ENCODE results near the gene IRGC.

Gene IRGC

GRCh38 chr19:43690890-43691289, 25.0 kb upstream of the IRGC start:
- no peak overlapping the region for H3K4me3 ChIP-seq (ENCODE audit: low read depth, low read length)

DNA sequence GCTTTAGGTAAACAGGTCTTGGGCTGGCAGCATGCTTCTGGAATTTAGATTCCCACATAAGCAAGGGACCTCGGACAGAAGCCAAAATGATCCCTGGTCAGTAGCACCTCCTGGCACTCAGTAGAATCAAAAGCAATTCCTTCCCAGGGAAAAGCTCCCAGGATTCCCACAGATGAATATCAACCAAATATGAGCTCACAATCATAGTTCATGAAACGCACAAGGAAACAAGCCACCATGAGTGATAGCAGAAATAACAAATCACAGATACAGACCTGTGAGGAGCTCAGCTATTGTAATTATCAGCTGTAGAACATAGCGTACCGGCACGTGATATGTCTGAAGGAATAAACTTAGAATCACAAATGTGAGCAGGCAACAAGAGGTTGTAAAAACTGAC, 24.1 kb upstream of the IRGC start:
- H3K4me3 ChIP-seq (ENCODE audit: low read depth, low read length) = no peak overlapping the region

DNA sequence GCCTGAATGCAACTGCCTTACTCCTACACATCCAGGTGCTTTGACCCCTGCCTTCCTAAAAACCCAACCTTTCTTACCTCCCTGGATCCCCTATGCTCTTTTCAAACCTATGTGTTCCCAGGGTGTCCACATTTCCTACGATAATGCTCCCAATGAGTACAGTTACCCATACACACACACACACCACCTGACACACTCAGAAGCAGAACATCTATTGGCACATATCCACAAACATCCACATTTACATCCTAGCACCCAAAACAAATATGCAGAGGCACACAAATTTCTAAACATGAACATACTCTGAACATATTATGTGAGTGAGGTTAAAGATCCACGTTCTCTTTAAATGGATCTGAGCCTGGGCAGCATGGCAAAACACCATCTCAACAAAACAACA, 23.5 kb upstream of the IRGC start:
- no peak overlapping the region for H3K4me3 ChIP-seq (ENCODE audit: low read depth, low read length)

- H3K4me3 ChIP-seq (ENCODE audit: low read depth, low read length) = no peak overlapping the region
These were observed 23.0 kb upstream of the IRGC start for GRCh38 chr19:43692877-43693276.

GRCh38 chr19:43694553-43694952, 21.3 kb upstream of the IRGC start:
- H3K4me3 ChIP-seq (ENCODE audit: low read depth, low read length) = no peak overlapping the region

- no peak overlapping the region for H3K4me3 ChIP-seq (ENCODE audit: low read depth, low read length)
These were observed 19.7 kb upstream of the IRGC start for GRCh38 chr19:43695985-43696704.

DNA sequence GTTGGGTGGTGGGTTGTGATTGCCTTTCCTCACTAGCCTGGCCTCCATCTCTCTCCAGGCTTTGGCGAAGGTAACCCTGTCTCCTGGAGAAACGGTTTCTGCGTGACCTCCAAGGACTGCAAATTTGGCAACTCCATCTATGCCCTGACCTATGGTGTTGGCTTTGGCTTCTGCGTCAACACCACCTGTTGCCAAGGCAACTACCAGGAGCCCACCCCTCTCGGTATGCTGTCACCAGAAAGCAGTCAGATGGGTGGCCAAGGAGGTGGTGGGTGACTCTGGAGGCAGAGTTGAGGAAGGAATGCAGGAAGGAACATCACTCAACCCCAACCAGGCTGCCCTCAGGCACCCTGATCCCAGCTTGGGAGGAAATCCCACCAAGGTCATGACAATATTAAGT, 18.6 kb upstream of the IRGC start:
- no peak overlapping the region for H3K4me3 ChIP-seq (ENCODE audit: low read depth, low read length)

DNA sequence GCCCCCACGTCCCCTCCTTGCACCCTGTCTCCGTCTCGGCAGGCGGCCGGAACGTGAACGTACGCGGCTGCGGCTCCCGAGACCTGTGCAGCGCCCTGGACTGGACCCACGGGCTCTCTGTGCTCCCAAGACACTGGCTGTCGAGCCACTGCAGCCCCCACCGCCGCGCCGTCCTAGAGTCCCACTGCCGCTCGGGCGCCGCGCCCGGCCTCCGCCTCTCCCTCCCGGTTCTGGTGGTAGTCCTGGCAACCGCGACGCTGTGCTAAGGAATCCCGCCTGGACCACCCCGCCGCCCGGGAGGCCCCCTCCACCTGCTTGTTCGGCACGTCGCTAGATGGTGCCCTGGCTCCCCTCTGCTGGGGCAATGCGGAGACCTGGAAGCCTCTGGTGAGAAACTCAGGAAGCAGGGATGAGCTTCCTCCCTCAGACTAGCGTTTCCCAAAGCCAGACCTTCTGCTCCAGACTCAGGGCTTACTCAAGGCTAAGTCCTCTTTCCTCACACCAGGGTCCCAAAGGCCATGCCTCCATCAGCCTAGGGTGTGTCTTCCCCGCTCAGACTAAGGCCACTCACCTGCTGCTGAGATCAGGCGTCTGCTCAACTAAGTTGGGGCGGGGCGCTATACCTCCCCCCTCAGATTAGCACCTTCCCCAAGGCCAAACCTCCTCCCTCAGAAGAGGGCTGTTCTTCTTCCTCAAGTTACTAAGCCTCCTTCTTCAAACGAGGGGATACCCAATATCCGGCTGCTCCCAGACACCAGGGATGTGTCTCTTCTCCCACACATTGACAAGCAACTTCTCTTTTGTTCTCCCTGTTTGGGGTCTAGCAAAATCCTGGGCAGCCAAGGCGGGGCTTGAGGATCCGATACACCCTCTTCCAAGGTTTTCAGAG, 16.1 kb upstream of the IRGC start:
- H3K4me3 ChIP-seq (ENCODE audit: low read depth, low read length) = peak overlapping the region; percentile 13

DNA sequence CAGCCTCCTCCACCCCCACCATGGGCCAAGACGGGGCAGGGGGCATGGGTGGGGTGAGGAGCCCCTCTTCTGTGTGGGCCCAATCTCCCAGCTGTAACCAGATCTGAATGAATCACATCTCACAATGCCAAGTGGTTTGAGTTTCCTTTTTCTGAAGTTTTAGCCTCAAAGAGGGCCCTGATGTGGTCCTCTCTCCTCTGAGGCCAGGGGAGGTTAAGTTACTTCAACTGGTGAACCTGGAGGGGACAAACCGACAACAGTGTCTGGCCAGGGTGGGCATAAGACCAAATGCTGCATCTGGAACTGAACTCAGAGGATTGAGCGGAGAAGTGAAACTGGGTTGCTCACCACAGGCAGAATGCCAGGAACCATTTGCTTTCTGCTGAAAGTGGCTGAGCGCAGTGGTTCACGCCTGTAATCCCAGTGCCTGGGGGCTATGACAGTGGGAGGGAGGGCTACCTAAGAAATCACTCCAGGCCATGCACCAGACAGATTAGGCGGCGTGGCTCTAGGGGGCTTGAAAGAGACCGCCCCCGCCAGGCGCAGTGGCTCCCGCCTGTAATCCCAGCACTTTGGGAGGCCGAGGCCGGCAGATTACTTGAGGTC, 15.4 kb upstream of the IRGC start:
- no peak overlapping the region for H3K4me3 ChIP-seq (ENCODE audit: low read depth, low read length)

GRCh38 chr19:43704002-43704705, 11.7 kb upstream of the IRGC start:
- no peak overlapping the region for H3K4me3 ChIP-seq (ENCODE audit: low read depth, low read length)

DNA sequence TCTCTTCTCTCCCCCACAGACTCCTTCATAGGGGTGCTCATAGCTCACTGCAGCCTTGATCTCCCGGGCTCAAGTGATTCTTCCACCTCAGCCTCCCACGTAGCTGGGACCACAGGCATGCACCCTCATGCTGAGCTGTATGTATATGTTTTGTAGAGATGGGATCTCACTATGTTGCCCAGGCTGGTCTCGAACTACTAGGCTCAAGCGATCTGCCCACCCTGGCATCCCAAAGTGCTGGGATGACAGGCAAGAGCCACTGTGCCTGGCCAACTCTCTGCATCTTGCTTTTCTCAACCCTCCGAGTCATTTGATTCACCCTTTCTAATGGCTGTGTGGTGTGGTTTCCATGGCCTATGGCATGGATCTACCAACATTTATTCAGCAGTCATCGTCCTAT, 10.1 kb upstream of the IRGC start:
- no peak overlapping the region for H3K4me3 ChIP-seq (ENCODE audit: low read depth, low read length)

DNA sequence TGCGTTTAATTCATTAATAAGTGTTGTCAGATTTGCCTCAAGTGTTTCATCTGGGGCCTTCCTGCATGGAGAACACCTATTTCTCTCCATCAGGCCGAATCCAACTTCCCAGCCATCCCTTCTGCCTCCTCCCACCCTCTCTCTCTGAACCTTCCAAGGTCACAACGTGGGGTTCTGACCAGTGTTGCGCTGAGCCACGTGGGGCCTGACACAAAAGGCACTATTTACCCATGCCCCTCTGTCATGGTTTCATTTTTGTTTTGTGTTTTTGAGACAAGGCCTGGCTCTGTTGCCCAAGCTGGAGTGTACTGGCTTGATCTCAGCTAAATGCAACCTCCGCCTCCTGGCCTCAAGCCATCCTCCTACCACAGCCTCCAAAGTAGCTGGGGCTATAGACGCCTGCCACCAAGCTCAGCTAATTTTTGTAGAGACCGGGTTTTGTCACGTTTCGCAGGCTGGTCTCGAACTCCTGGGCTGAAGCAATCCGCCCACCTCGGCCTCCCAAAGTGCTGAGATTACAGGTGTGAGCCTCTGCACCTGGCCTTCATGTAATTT, 8.6 kb upstream of the IRGC start:
- H3K4me3 ChIP-seq (ENCODE audit: low read depth, low read length) = no peak overlapping the region

DNA sequence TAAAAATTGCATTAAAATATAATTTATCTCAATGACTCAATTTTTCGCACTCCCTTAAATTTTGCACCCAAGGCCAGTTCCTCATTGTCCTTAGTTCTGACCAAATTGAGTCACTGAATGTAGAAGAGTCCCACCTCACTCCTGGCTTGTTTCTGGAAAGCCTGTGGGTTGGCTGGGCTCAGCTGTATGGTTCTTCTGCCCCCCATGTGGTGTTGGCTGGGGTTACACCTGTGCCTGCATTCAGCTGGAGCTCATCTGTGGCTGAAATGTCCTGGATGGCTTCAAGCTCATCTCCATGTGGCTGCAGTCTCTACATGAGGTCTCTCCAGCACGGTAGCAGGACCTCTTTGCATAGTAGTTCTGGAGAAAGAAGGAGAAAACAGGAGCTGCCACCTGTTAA, 7.2 kb upstream of the IRGC start:
- no peak overlapping the region for H3K4me3 ChIP-seq (ENCODE audit: low read depth, low read length)

GRCh38 chr19:43711751-43712355, 4.0 kb upstream of the IRGC start:
- H3K4me3 ChIP-seq (ENCODE audit: low read depth, low read length) = no peak overlapping the region

DNA sequence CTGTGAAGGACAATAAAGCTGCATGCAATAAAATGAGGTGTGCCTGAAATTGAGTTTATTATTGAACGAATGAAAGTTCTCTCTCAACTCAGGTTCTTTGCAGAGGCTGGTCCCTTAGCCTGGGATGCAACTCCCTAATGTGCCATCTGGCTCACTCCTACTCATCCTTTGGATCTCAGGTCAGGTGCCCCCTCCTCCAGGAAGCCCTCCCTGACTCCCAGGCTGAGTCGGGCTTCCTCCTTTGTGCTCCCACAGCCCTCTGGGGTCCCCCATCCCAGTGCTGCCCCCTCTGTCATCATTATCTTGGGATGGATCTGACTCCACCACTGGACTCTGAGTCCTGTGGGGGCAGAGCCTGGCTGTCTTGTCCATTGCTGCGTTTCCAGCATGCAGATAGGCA, 2.7 kb upstream of the IRGC start:
- H3K4me3 ChIP-seq (ENCODE audit: low read depth, low read length) = no peak overlapping the region

GRCh38 chr19:43718627-43719377, 2.9 kb downstream of the IRGC start:
- no peak overlapping the region for H3K4me3 ChIP-seq (ENCODE audit: low read depth, low read length)

- no peak overlapping the region for H3K4me3 ChIP-seq (ENCODE audit: low read depth, low read length)
These were observed 3.5 kb downstream of the IRGC start for GRCh38 chr19:43719378-43719868.

DNA sequence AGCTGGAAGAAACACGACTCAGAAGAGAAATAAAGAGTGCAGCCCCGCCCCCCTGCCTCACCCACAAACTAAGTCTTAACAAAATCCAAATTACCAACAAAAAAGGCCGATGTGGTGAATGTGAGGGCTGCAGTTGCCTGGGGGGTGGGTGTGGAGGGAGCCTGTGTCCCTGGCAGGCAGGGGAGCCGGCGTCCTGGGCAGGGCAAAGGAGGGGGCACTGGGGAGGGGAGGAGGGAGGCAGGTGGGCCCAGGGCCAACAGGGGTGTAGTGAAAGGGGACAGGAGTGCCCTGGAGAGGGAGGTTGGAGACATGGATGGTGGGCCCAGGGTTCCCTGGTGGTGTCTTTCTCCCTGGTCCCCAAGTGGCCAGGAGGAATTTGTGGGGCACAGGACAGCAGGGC, 4.0 kb downstream of the IRGC start:
- H3K4me3 ChIP-seq (ENCODE audit: low read depth, low read length) = no peak overlapping the region

- H3K4me3 ChIP-seq (ENCODE audit: low read depth, low read length) = no peak overlapping the region
These were observed 5.1 kb downstream of the IRGC start for GRCh38 chr19:43720936-43721335.

All from iPS-11a (cell line).